Measurements from ENCODE around the gene ANKRD63.

The ANKRD63 gene

DNA sequence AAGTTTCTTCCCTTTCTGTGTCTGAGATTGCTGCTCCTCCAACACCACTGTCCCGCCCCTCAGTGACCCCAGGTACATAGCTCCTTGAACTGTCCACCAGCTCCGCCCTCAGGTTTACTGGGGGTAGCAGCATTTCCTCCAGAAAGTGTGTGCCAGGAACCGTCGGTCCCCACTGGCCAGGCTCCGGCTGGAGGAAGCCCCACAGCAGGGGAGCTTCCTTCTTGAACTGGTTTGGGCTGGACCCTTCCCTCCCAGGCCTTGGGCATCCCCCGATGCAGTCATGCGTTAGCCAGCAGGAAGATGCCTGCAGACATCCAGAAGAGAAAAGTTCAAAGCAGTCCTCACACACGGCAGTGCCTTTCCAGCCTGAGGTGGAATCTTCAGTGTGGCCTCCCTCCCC is 24.3 kb downstream of the ANKRD63 start:
- DNase-seq (ENCODE audit: low read depth in 2 of 2) = no peak

DNA sequence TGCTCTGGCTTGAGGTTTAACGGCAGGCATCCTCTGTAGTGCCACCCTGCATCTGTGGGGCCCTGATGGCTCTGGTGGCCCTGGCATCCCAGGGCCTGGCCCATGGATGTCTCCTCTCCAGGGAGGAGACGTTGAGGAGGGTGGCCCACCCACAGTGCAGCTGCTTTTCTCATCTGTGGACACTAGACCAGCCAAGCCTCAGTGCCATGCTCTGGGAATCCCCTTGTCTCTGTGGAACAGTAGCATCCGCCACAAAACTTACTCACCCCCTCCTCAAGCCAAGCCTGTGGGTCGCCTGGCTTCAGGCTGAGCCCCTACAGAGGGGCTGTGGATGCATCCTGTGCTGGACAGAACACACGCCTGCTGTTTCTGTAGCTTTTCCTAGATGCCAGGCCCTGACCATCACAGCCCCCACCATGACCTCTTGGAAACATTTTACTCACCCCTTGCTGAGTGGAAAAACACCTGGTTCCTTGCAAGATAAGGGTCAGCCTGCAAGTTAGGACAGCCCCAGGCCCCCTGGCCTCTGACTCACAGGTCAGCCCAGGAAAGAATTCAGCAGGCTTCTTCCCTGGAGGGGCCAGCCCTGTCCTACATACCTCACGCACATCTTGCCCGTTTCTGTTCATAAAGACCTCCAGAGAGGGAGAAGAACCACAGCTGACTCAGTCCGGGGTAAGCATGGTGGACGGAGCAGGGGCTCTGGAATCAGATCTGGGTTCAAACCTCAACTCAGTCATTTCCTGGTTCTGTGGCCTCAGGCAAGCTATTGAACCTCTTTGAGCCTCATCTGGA is 25.0 kb downstream of the ANKRD63 start:
- no peak for DNase-seq (ENCODE audit: low read depth in 2 of 2)

- DNase-seq (ENCODE audit: low read depth in 2 of 2) = no peak
Measured at GRCh38 chr15:40256638-40257235, 26.1 kb downstream of the ANKRD63 start.

DNA sequence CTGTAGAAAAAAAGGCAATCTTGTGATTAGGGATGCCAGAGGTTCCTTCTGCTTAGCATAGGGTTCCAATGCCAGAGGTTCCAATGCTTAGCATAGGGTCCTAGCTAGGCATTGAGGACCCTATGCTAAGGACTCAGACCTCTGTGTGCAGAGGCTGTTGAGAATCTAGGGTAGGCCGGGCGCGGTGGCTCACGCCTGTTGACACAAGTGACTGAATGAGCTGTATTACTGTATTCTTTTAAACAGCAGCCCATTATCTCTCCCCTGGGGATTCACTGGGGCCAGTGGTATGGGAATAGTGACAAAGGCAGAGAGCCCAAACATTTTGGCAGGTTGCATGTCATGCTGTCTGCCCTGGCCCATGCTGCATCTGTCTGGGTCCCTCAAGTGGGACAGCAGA is 27.8 kb downstream of the ANKRD63 start:
- no peak for DNase-seq (ENCODE audit: low read depth in 2 of 2)

GRCh38 chr15:40254452-40254851 is 28.4 kb downstream of the ANKRD63 start:
- DNase-seq (ENCODE audit: low read depth in 2 of 2) = no peak

- DNase-seq (ENCODE audit: low read depth in 2 of 2) = no peak
Measured at GRCh38 chr15:40253167-40253790, 29.6 kb downstream of the ANKRD63 start.

GRCh38 chr15:40252438-40253166 is 30.3 kb downstream of the ANKRD63 start:
- no peak for DNase-seq (ENCODE audit: low read depth in 2 of 2)

DNA sequence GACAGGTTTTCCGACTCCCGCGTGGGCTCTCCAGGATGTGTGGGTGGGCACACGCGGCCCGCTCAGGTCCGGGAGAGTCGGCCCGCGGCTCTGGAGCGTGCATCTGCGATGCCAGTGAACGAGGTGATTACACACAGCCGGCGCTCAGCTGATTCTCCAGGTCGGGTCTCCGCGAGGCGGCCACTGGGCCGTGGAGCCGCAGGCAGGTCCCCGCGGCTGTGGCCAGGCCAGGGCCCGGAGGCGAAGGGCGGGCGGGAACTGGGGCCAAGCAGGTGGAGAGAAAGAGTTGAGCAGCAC is 30.8 kb downstream of the ANKRD63 start:
- DNase-seq (ENCODE audit: low read depth in 2 of 2) = no peak

DNA sequence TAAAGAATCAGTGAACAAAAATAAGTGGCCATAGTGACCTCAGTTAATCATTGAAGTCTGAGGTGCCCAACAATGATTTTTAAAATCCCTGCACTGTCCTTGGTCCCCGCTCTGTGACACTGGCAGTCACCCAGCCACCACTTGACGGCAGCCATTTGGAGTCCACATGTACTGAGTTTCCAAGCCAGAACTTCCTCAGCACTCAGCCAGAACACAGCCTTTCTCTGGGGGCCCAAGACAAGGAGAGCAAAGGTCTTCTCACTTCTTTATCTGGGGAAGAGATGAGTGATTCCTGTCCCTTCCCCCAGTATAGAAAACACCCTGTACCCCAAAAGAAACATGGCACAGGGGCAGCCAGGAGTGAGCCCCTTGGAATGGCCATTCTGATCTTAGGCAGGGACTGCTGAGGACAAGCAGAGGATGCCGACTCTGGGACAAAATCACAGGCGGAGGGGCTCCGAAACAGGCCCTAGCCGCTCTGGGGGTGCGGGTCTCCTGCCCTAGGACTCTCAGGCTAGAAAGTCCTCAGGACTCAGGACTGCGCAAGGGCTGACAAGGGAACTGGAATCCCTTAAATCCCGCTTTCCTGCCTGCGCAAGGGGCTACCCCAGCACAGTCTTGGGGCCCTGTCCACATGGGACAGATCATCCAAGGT is 31.3 kb downstream of the ANKRD63 start:
- DNase-seq (ENCODE audit: low read depth in 2 of 2) = no peak

- no peak for DNase-seq (ENCODE audit: low read depth in 2 of 2)
Measured at GRCh38 chr15:40250771-40251483, 31.9 kb downstream of the ANKRD63 start.

DNA sequence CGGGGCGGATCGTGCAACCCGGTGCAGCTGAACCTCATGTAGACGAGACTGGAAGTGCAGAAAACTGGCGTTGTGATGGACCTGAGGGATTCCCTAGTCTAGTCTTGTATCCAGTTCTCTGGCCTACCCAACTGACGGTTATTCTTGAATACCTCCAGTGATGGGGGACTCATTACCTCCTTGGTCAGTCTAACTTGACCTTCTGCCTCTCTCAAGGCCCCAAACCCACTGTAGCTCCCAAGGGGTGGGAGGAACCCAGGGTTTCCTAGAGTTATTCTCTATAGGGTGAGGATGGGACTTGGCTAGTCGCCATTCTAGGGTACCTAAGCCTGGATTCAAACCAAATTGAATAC is 32.6 kb downstream of the ANKRD63 start:
- DNase-seq (ENCODE audit: low read depth in 2 of 2) = no peak

DNA sequence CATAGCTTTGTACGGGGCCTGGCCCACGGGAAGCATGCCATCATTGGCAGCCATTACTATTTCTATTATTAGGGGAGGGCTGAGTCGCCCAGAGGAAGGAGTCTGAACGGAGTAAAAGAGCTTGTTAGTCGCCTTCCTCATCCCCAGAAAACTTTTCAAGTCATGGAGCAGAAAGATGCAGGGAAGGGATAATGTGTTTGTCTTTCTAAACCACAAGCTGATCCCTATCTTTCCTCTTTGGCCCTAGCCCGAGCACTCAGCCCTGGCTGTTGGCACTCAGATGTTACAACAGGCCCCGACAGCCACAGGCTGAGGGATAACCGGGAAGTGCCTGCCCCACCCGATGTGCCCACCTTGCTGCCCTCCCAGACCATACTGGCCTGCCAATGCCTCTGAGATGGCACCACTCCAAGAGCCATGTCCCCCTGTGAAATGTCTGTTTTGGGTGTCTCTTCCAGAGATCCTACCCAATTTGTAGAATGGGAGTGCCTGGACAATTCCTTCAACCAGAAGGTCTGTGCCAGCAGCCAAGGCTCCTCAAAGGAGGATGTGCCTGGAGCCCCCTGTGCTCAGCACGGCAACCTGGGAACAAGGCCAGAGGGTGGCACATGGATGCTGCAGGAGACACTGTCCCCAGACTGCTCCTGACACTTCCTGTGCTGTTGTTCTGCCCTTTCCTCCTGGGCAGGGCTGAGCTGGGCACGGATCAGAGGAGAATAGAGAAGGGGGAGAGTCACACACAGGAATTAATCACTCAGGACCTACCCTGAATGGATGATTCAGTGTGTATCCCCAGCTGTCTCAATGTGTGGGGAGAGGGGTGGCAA is 33.2 kb downstream of the ANKRD63 start:
- DNase-seq (ENCODE audit: low read depth in 2 of 2) = no peak

GRCh38 chr15:40248006-40248783 is 34.7 kb downstream of the ANKRD63 start:
- DNase-seq (ENCODE audit: low read depth in 2 of 2) = no peak

DNA sequence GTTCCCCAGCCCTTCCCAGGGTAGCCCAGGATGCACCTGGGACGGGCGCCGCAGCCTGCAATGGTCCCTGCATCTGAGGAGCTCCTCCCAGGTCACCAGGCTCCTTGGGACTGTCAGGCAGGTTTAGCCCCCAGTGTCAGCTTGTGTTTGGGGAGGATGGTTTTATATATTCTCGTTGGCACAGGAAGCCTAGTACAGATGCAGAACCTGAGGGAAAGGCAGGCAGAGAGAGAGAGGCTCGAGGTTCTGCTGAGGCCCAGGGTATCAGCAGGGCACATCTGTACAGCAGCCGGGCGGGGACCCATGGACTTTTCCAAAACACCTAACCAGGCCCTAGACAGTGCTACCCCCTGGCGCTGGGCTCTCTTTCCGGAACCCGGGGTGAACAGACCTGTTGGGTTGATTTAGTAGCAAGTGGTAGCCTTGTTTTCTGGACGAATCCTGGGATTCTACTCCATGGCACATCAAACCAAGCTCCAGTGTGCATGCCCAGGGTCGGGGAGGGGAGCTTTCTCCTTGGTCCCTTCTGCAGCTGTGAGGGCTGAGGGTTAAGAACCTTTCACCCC is 35.4 kb downstream of the ANKRD63 start:
- no peak for DNase-seq (ENCODE audit: low read depth in 2 of 2)

GRCh38 chr15:40246496-40247280 is 36.2 kb downstream of the ANKRD63 start:
- no peak for DNase-seq (ENCODE audit: low read depth in 2 of 2)

- no peak for DNase-seq (ENCODE audit: low read depth in 2 of 2)
Measured at GRCh38 chr15:40245666-40246450, 37.0 kb downstream of the ANKRD63 start.

GRCh38 chr15:40244961-40245523 is 37.8 kb downstream of the ANKRD63 start:
- no peak for DNase-seq (ENCODE audit: low read depth in 2 of 2)

Measured in stimulated activated CD8-positive, alpha-beta memory T cell treated with anti-CD3 and anti-CD28 coated beads, Interleukin-15, amount 100 ng/mL, for 48 hours (primary cell).